Measurements from ENCODE around the gene TMEM79. TPM values are rescaled to one million over a fixed set of nuclear protein-coding genes. Genes with fewer than 3 reads are reported as not detected.

Gene TMEM79
- total and polyA plus RNA-seq, 2 experiments from 2014 or later: 1.8 to 3.8 TPM

DNA sequence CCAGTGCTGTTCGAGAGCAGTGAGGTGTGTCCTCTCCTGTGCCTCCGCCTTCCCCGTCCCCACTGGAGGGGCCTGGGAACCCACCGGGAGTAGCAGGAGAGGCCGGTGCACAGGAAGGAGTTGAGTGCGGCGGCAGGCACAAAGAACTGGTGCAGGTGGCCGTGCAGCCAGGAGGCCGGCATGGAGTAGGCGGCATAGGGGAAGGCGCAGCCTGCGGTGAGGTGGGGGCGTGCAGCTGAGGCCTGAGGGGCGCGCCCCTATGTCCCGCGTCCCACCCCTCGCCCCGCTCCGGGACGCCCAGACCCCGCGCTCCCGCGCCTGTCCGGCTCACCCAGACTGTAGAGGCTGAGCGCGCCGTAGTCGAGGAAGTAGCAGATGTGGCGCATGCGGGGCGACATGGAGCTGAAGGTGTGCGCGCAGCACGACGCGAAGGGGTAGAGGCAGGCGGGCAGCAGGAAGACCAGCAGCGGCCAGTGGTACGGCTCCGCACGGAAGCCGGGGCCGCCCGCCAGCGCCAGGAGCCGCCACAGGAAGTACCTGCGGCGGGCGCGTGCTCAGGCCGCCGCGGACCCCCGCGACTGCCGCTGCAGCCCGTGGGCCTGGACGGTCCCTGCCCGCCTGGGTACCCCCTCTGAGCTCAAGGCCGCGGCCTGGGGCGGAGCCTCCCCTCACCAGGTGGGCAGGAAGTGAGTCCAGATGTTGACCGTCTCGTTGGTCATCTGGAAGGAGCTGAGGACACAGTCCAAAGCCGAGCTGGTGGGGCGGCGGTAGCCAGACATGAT, 38.5 kb upstream of the TMEM79 start:
- Histone ChIP-seq H3K9me3 (ENCODE audit: low read depth) (no peaks in the 10 kb centered on the region), H3K27ac (no peak overlapping the region), H3K27me3 (replicated peaks; ENCODE audit: insufficient read depth) (no peaks in the 10 kb centered on the region), H3F3A (ENCODE audit: insufficient read depth) (peaks cover 4% of the 10 kb centered on the region; the same call in 1 of the 2 replicates), H3K9me2 (ENCODE audit: insufficient read depth) (no peaks in the 10 kb centered on the region), H3K4me1 (ENCODE audit: insufficient read depth) (peaks cover 7% of the 10 kb centered on the region), H3K4me3 (peak overlapping the region; percentile 32; the same call in 1 of the 2 replicates), H3K79me2 (ENCODE audit: insufficient read depth) (no peaks in the 10 kb centered on the region), H2AFZ (no peak overlapping the region), H3K4me2 (ENCODE audit: unreplicated experiment) (peak overlapping the region; percentile 19), H3K36me3 (ENCODE audit: low read depth) (peaks cover 3% of the 10 kb centered on the region; the same call in 1 of the 2 replicates), H4K20me1 (ENCODE audit: insufficient read depth) (no peaks in the 10 kb centered on the region), H3K9ac (no peak overlapping the region)
- peak; percentile 43 for DNase-seq
- TF ChIP-seq EZH2phosphoT487 (IDR thresholded peaks at IDR 0.05; ENCODE audit: insufficient read depth, low read depth) (no peak), EZH2 (IDR thresholded peaks at IDR 0.05; ENCODE audit: insufficient read depth, poor library complexity, severe bottlenecking) (no peak)
- in situ Hi-C loops (cut with MboI): no loop called here
- 24% methylated on average over 56 to 58 of the region's 69 CpGs for WGBS, 2 experiments (ENCODE audit: low coverage in 1 of 2, low lambda C conversion rate in 2 of 2, missing lambda C conversion rate in 2 of 2)

DNA sequence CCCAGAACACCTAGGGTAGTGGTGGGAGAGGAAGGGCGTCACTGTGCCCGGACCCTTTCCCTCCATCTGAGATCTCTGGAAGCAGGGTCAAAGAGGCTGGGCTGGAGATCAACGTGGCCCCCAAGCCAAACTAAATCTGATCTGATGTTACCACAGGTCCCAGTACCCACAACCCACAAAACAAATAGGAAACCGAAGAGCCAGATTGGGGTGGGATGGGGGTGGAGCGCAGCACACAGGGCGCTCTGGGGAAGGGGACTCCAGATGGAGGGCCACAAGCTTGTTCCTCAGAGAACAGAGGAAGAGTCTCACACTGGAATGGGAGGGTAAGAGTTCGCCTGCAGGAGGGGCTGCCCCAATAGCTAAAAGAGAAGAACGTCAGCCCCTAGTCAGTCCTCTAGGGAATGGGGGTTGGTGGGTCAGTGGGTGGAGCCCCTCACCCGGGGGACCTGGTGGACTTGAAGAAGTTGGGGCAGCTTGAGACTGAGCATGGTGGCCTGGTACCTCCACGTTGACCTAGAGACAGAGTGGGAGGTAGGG, 37.8 kb upstream of the TMEM79 start:
- no peaks in the 10 kb centered on the region for H3K79me2 ChIP-seq (ENCODE audit: insufficient read depth)
- no peak for DNase-seq
- H2AFZ ChIP-seq: no peak overlapping the region
- H3K4me1 ChIP-seq (ENCODE audit: insufficient read depth): peaks cover 6% of the 10 kb centered on the region
- H3K9me2 ChIP-seq (ENCODE audit: insufficient read depth): no peaks in the 10 kb centered on the region
- no peak overlapping the region for H3K27ac ChIP-seq
- 53 to 55% methylated on average over 10 of the region's 10 CpGs for WGBS, 2 experiments (ENCODE audit: low coverage in 1 of 2, low lambda C conversion rate in 2 of 2, missing lambda C conversion rate in 2 of 2)
- H3K4me2 ChIP-seq (ENCODE audit: unreplicated experiment): peak overlapping the region; percentile 19
- peaks cover 4% of the 10 kb centered on the region; the same call in 1 of the 2 replicates for H3F3A ChIP-seq (ENCODE audit: insufficient read depth)
- H4K20me1 ChIP-seq (ENCODE audit: insufficient read depth): no peaks in the 10 kb centered on the region
- peaks cover 3% of the 10 kb centered on the region; the same call in 1 of the 2 replicates for H3K36me3 ChIP-seq (ENCODE audit: low read depth)
- no peak overlapping the region for H3K9ac ChIP-seq
- no peaks in the 10 kb centered on the region for H3K9me3 ChIP-seq (ENCODE audit: low read depth)
- no peaks in the 10 kb centered on the region for H3K27me3 ChIP-seq (replicated peaks; ENCODE audit: insufficient read depth)
- in situ Hi-C loops (cut with MboI): no loop called here
- no peak for TF ChIP-seq EZH2 (IDR thresholded peaks at IDR 0.05; ENCODE audit: insufficient read depth, poor library complexity, severe bottlenecking)
- no peak for TF ChIP-seq EZH2phosphoT487 (IDR thresholded peaks at IDR 0.05; ENCODE audit: insufficient read depth, low read depth)
- no peak overlapping the region for H3K4me3 ChIP-seq

GRCh38 chr1:156246781-156247459, 37.2 kb upstream of the TMEM79 start:
- in situ Hi-C loops (cut with MboI): no loop called here
- no peaks in the 10 kb centered on the region for H3K9me3 ChIP-seq (ENCODE audit: low read depth)
- H3F3A ChIP-seq (ENCODE audit: insufficient read depth): peaks cover 4% of the 10 kb centered on the region; the same call in 1 of the 2 replicates
- DNase-seq: peak; percentile 34
- no peak overlapping the region for H3K4me3 ChIP-seq
- H3K9me2 ChIP-seq (ENCODE audit: insufficient read depth): no peaks in the 10 kb centered on the region
- no peak for TF ChIP-seq EZH2 (IDR thresholded peaks at IDR 0.05; ENCODE audit: insufficient read depth, poor library complexity, severe bottlenecking)
- no peak for TF ChIP-seq EZH2phosphoT487 (IDR thresholded peaks at IDR 0.05; ENCODE audit: insufficient read depth, low read depth)
- H3K27me3 ChIP-seq (replicated peaks; ENCODE audit: insufficient read depth): no peaks in the 10 kb centered on the region
- no peaks in the 10 kb centered on the region for H3K4me1 ChIP-seq (ENCODE audit: insufficient read depth)
- H4K20me1 ChIP-seq (ENCODE audit: insufficient read depth): no peaks in the 10 kb centered on the region
- H3K9ac ChIP-seq: no peak overlapping the region
- no peak overlapping the region for H3K27ac ChIP-seq
- H2AFZ ChIP-seq: no peak overlapping the region
- WGBS, 2 experiments (ENCODE audit: low coverage in 1 of 2, low lambda C conversion rate in 2 of 2, missing lambda C conversion rate in 2 of 2): 33 to 35% methylated on average over 16 of the region's 16 CpGs
- H3K36me3 ChIP-seq (ENCODE audit: low read depth): peaks cover 4% of the 10 kb centered on the region; the same call in 1 of the 2 replicates
- no peaks in the 10 kb centered on the region for H3K79me2 ChIP-seq (ENCODE audit: insufficient read depth)
- no peak overlapping the region for H3K4me2 ChIP-seq (ENCODE audit: unreplicated experiment)

GRCh38 chr1:156247460-156248322, 36.4 kb upstream of the TMEM79 start, which contains the start of gene PAQR6:
TSS of gene PAQR6 (minus strand) at chr1:156248056. CDS start at chr1:156246731, 1,325 bp downstream.
- Histone ChIP-seq H3K9ac (no peak within 1 kb of the TSS), H3K9me3 (ENCODE audit: low read depth) (no peaks in the 10 kb centered on the region), H3K9me2 (ENCODE audit: insufficient read depth) (no peaks in the 10 kb centered on the region), H2AFZ (no peak within 1 kb of the TSS), H3F3A (ENCODE audit: insufficient read depth) (peaks cover 4% of the 10 kb centered on the region; the same call in 1 of the 2 replicates), H3K27me3 (replicated peaks; ENCODE audit: insufficient read depth) (no peaks in the 10 kb centered on the region), H3K4me3 (no peak within 1 kb of the TSS), H3K27ac (no peak within 1 kb of the TSS), H3K79me2 (ENCODE audit: insufficient read depth) (no peaks in the 10 kb centered on the region), H4K20me1 (ENCODE audit: insufficient read depth) (no peaks in the 10 kb centered on the region), H3K36me3 (ENCODE audit: low read depth) (peaks cover 12% of the 10 kb centered on the region), H3K4me1 (ENCODE audit: insufficient read depth) (no peaks in the 10 kb centered on the region), H3K4me2 (ENCODE audit: unreplicated experiment) (no peak within 1 kb of the TSS)
- peak; percentile 34 for DNase-seq
- TF ChIP-seq EZH2 (IDR thresholded peaks at IDR 0.05; ENCODE audit: insufficient read depth, poor library complexity, severe bottlenecking): no peak
- no peak for TF ChIP-seq EZH2phosphoT487 (IDR thresholded peaks at IDR 0.05; ENCODE audit: insufficient read depth, low read depth)
- WGBS, 2 experiments (ENCODE audit: low coverage in 1 of 2, low lambda C conversion rate in 2 of 2, missing lambda C conversion rate in 2 of 2): 30 to 34% methylated on average over 14 to 16 of the region's 16 CpGs
- in situ Hi-C loops (cut with MboI): no loop called here
